Measurements from ENCODE around the gene C1orf21. TPM values are rescaled to one million over a fixed set of nuclear protein-coding genes. Genes with fewer than 3 reads are reported as not detected.

C1orf21 gene
- total RNA-seq, 2 donors from 2014 or later = 10.4 to 15.2 TPM

GRCh38 chr1:184502161-184502560, 115.3 kb downstream of the C1orf21 start:
- no peaks in the 10 kb centered on the region for H3K27me3 ChIP-seq (replicated peaks; ENCODE audit: insufficient read depth)
- no peak overlapping the region for H3K4me3 ChIP-seq
- ATAC-seq (ENCODE audit: insufficient number of reproducible peaks, low FRiP score, low read depth) (no peak), DNase-seq (ENCODE audit: low spot score) (no peak)
- TF ChIP-seq, protein P1, sequence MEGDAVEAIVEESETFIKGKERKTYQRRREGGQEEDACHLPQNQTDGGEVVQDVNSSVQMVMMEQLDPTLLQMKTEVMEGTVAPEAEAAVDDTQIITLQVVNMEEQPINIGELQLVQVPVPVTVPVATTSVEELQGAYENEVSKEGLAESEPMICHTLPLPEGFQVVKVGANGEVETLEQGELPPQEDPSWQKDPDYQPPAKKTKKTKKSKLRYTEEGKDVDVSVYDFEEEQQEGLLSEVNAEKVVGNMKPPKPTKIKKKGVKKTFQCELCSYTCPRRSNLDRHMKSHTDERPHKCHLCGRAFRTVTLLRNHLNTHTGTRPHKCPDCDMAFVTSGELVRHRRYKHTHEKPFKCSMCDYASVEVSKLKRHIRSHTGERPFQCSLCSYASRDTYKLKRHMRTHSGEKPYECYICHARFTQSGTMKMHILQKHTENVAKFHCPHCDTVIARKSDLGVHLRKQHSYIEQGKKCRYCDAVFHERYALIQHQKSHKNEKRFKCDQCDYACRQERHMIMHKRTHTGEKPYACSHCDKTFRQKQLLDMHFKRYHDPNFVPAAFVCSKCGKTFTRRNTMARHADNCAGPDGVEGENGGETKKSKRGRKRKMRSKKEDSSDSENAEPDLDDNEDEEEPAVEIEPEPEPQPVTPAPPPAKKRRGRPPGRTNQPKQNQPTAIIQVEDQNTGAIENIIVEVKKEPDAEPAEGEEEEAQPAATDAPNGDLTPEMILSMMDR (IDR thresholded peaks at IDR 0.05) = no peak
- no peak overlapping the region for H3K27ac ChIP-seq
- H3K36me3 ChIP-seq = no peaks in the 10 kb centered on the region
- peaks cover 3% of the 10 kb centered on the region in 2 donors for H3K4me1 ChIP-seq (ENCODE audit: control insufficient read depth in 1 of 2, low read depth in 2 of 2)
- no peaks in the 10 kb centered on the region for H3K9me3 ChIP-seq

DNA sequence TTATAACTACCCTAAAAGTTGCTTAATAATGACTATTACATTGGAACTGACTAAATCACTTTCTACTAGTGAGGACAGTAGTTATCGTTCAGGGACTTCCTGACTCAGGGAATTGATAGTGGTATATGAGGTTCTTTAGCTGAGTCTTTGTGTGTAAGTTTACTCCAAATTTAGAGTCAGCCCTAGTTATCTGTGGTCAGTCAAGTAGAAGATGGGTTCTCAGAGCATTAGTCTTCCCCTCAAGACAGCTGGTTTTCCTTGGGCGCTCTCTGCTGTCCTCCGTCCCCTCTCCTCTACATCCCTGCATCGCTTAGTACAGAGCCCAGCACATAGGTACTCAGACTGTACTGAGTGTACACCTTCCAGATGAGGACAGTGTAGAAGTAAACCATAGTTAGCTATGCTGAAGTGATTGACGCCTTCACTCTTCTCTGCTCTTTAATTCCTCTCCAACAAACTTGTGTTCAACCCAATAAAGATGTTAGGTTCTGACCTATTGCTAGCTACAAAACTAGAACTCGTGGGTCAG, 116.5 kb downstream of the C1orf21 start:
- ATAC-seq (ENCODE audit: insufficient number of reproducible peaks, low FRiP score, low read depth) = no peak
- TF ChIP-seq, protein P1 (IDR thresholded peaks at IDR 0.05) = no peak
- H3K4me1 ChIP-seq (ENCODE audit: control insufficient read depth in 1 of 2, low read depth in 2 of 2) = peaks cover 11 to 14% of the 10 kb centered on the region in 2 donors
- no peaks in the 10 kb centered on the region for H3K27me3 ChIP-seq (replicated peaks; ENCODE audit: insufficient read depth)
- no peak for DNase-seq (ENCODE audit: low spot score)
- no peak overlapping the region for H3K4me3 ChIP-seq
- no peak overlapping the region for H3K27ac ChIP-seq
- H3K36me3 ChIP-seq = no peaks in the 10 kb centered on the region
- no peaks in the 10 kb centered on the region for H3K9me3 ChIP-seq

GRCh38 chr1:184504040-184504954, 117.5 kb downstream of the C1orf21 start:
- DNase-seq (ENCODE audit: low spot score) (no peak), ATAC-seq (ENCODE audit: insufficient number of reproducible peaks, low FRiP score, low read depth) (no peak)
- Histone ChIP-seq H3K27ac (no peak overlapping the region), H3K9me3 (no peaks in the 10 kb centered on the region), H3K4me1 (ENCODE audit: control insufficient read depth in 1 of 2, low read depth in 2 of 2) (peaks cover 11 to 24% of the 10 kb centered on the region in 2 donors), H3K36me3 (no peaks in the 10 kb centered on the region), H3K4me3 (no peak overlapping the region), H3K27me3 (replicated peaks; ENCODE audit: insufficient read depth) (no peaks in the 10 kb centered on the region)
- TF ChIP-seq, protein P1 (IDR thresholded peaks at IDR 0.05) = no peak

- DNase-seq (ENCODE audit: low spot score) (no peak), ATAC-seq (ENCODE audit: insufficient number of reproducible peaks, low FRiP score, low read depth) (no peak)
- Histone ChIP-seq H3K36me3 (no peaks in the 10 kb centered on the region), H3K27ac (no peak overlapping the region), H3K27me3 (replicated peaks; ENCODE audit: insufficient read depth) (no peaks in the 10 kb centered on the region), H3K4me1 (ENCODE audit: control insufficient read depth in 1 of 2, low read depth in 2 of 2) (peaks cover 11 to 25% of the 10 kb centered on the region in 2 donors), H3K4me3 (no peak overlapping the region), H3K9me3 (no peaks in the 10 kb centered on the region)
- TF ChIP-seq, protein P1 (IDR thresholded peaks at IDR 0.05) = no peak
Measured at GRCh38 chr1:184504955-184505338, 118.1 kb downstream of the C1orf21 start.

- TF ChIP-seq, protein P1 (IDR thresholded peaks at IDR 0.05) = no peak
- ATAC-seq (ENCODE audit: insufficient number of reproducible peaks, low FRiP score, low read depth) = no peak
Measured at GRCh38 chr1:184506481-184506880, 119.7 kb downstream of the C1orf21 start.

More at GRCh38 chr1:184506481-184506880, 119.7 kb downstream of the C1orf21 start:
- Histone ChIP-seq H3K27ac (no peak overlapping the region), H3K27me3 (replicated peaks; ENCODE audit: insufficient read depth) (no peaks in the 10 kb centered on the region), H3K9me3 (no peaks in the 10 kb centered on the region), H3K36me3 (no peaks in the 10 kb centered on the region), H3K4me3 (no peak overlapping the region), H3K4me1 (ENCODE audit: control insufficient read depth in 1 of 2, low read depth in 2 of 2) (peaks cover 11 to 25% of the 10 kb centered on the region in 2 donors)
- DNase-seq (ENCODE audit: low spot score) = no peak
